Endothelial cell of umbilical vein (primary cell): ENCODE data around the gene ZCCHC14. TPM values are rescaled to one million over a fixed set of nuclear protein-coding genes. Genes with fewer than 3 reads are reported as not detected.

Experiments
- BruUV-seq: library from RNA; stranded (reverse); fragments of 400-500 nt; replicated peaks from 2 replicates; lab custom pipeline; 2021; lab: Mats Ljungman, UMichigan
- CTCF ChIA-PET: fragments of 300-600, 350-600 bp; sonication (Branson Sonifier 250); formaldehyde crosslinking; loops from one replicate; lab custom pipeline; 2021; ENCODE audit warnings: antibody characterized with exemption, inconsistent platforms; lab: Charles Lee
- POLR2A ChIA-PET: fragments of 300-600, 350-600 bp; sonication (Branson Sonifier 250); formaldehyde crosslinking; loops from one replicate; lab custom pipeline; 2021; ENCODE audit warnings: antibody characterized with exemption, inconsistent platforms; lab: Charles Lee
- DNase-seq: peaks from one replicate; pipeline ENCODE4 v3.0.0-alpha.2; 2011; ENCODE audit warnings: low read depth, low spot score
- FAIRE-seq: peaks from 2 replicates; lab custom pipeline; 2011; peaks lifted over from hg19 to GRCh38; lab: Jason Lieb, UNC
- H2AFZ ChIP-seq: 2 replicates; pipeline ENCODE4 v1.6.0; 2012; ENCODE audit warnings: low read depth, low read length, control low read depth, inconsistent platforms
- H3K27ac ChIP-seq: 2 replicates; pipeline ENCODE4 v1.5.1; 2011; ENCODE audit warnings: low read depth, mild to moderate bottlenecking, control low read depth, low read length, moderate library complexity; ENCODE audit not compliant: insufficient read depth
- H3K27me3 ChIP-seq, 2 experiments: 2 replicates each; pipeline versions ENCODE4 v1.6.0 to v1.6.1; 2011; ENCODE audit warnings: low read length in 2 of 2, mixed read lengths in 1 of 2; ENCODE audit not compliant: control insufficient read depth in 2 of 2, insufficient read depth in 2 of 2
- H3K36me3 ChIP-seq, 2 experiments: 2 replicates in 1 of 2; 3 replicates in 1 of 2; pipeline ENCODE4 v1.5.1; 2011; ENCODE audit warnings: low read length in 2 of 2, mild to moderate bottlenecking in 1 of 2, moderate library complexity in 1 of 2; ENCODE audit not compliant: control insufficient read depth in 2 of 2, insufficient read depth in 2 of 2; ENCODE audit errors: extremely low read depth in 1 of 2
- H3K4me1 ChIP-seq: 3 replicates; pipeline ENCODE4 v1.5.1; 2011; ENCODE audit warnings: mild to moderate bottlenecking, low read length; ENCODE audit not compliant: control insufficient read depth, insufficient read depth; ENCODE audit errors: extremely low read depth
- H3K4me2 ChIP-seq: 2 replicates; pipeline ENCODE4 v1.6.1; 2011; ENCODE audit warnings: low read length, control low read depth, mixed read lengths; ENCODE audit not compliant: insufficient read depth
- H3K4me3 ChIP-seq, 3 experiments: fragments of 200-600 bp in 1 of 3; sonication (generic), shearing (Covaris generic) in 1 of 3; replicated peaks in 1 of 3; 2 replicates each; pipeline ENCODE4 v1.5.1; 2011 to 2016; ENCODE audit warnings: control low read depth in 3 of 3, low read length in 3 of 3, mild to moderate bottlenecking in 2 of 3, inconsistent platforms in 1 of 3, low read depth in 1 of 3, moderate library complexity in 1 of 3; ENCODE audit not compliant: insufficient read depth in 1 of 3
- H3K79me2 ChIP-seq: 2 replicates; pipeline ENCODE4 v1.6.0; 2012; ENCODE audit warnings: low read length, inconsistent platforms; ENCODE audit not compliant: control insufficient read depth, insufficient read depth
- H3K9ac ChIP-seq: replicated peaks from 2 replicates; pipeline ENCODE3; 2011; ENCODE audit warnings: low read length, control low read depth; ENCODE audit not compliant: insufficient read depth; ENCODE audit errors: extremely low read depth
- H3K9me1 ChIP-seq: replicated peaks from 3 replicates; pipeline ENCODE4 v1.6.0; 2011; ENCODE audit warnings: mild to moderate bottlenecking, low read length; ENCODE audit not compliant: control insufficient read depth, insufficient read depth; ENCODE audit errors: extremely low read depth
- H3K9me3 ChIP-seq: replicated peaks from 2 replicates; pipeline ENCODE4 v1.5.1; 2012; ENCODE audit warnings: low read length, inconsistent platforms; ENCODE audit not compliant: control insufficient read depth, insufficient read depth
- H4K20me1 ChIP-seq: replicated peaks from 2 replicates; pipeline ENCODE3; 2011; ENCODE audit warnings: mild to moderate bottlenecking, low read length; ENCODE audit not compliant: control insufficient read depth, insufficient read depth; ENCODE audit errors: extremely low read depth
- CTCF ChIP-seq, 2 donors: IDR thresholded peaks; 1 replicate in 1 of 2; 2 replicates in 1 of 2; pipeline ENCODE4 v1.5.1; 2011; ENCODE audit warnings: low read length in 2 of 2, mild to moderate bottlenecking in 2 of 2, moderate library complexity in 2 of 2, control low read depth in 1 of 2, inconsistent platforms in 1 of 2, low read depth in 1 of 2; ENCODE audit not compliant: insufficient read depth in 1 of 2; ENCODE audit errors: extremely low read depth in 1 of 2
- FOS ChIP-seq: IDR thresholded peaks from 2 replicates; pipeline ENCODE4 v1.6.1; 2011; ENCODE audit warnings: mild to moderate bottlenecking, low read length, moderate library complexity, borderline replicate concordance; ENCODE audit not compliant: insufficient read depth
- GATA2 ChIP-seq: IDR thresholded peaks from 2 replicates; pipeline ENCODE4 v1.7.0; 2011; ENCODE audit warnings: low read depth, mild to moderate bottlenecking, moderate library complexity, mixed read lengths, low read length; ENCODE audit not compliant: insufficient read length, insufficient read depth
- JUN ChIP-seq: IDR thresholded peaks from 2 replicates; pipeline ENCODE4 v1.6.1; 2011; ENCODE audit warnings: borderline replicate concordance, low read depth; ENCODE audit not compliant: insufficient read length, insufficient read depth
- MYC ChIP-seq: IDR thresholded peaks from one replicate; pipeline ENCODE4 v1.6.1; 2011; ENCODE audit warnings: mild to moderate bottlenecking, low read depth, low read length
- POLR2A ChIP-seq: IDR thresholded peaks from 2 replicates; pipeline ENCODE4 v1.6.1; 2012; ENCODE audit warnings: low read depth, mild to moderate bottlenecking, control low read depth, low read length
- POLR2AphosphoS5 ChIP-seq: IDR thresholded peaks from 2 replicates; pipeline ENCODE4 v1.6.1; 2012; ENCODE audit warnings: low read depth, mild to moderate bottlenecking, control low read depth, low read length, moderate library complexity; ENCODE audit not compliant: insufficient read depth
- dilution Hi-C: fragments of 300-500 bp; cut with MboI; formaldehyde crosslinking; loops from one replicate; pipeline ENCODE4 v1.15.0; 2019; ENCODE audit warnings: low sequenced_read_pairs; ENCODE audit not compliant: extremely low pct_ligation_motif_present
- intact Hi-C: fragments of 100-400 bp; cut with micrococcal nuclease; formaldehyde crosslinking; loops from one replicate; pipeline ENCODE4 v1.10.0; 2022
- polyA plus RNA-seq, 4 experiments: library from polyadenylated mRNA; depleted of rRNA in 3 of 4; stranded (reverse) in 3 of 4; unstranded in 1 of 4; fragments of >200 nt; gene quantifications; 2 replicates each; pipeline versions ENCODE4 v1.2.1 to v1.2.3, GENCODE V29; 2011 to 2012; ENCODE audit warnings: missing spikeins in 1 of 4
- total RNA-seq: library from RNA; stranded (reverse); gene quantifications from 2 replicates; pipeline ENCODE4 v1.2.3, GENCODE V29; 2021

The ZCCHC14 gene
- total and polyA plus RNA-seq, 2 donors (not counting 3 experiments of a cell fraction or from before 2014, with no cell fraction given): 9.5 to 30.9 TPM

- Histone ChIP-seq H3K79me2 (no peaks in the 10 kb centered on the region), H3K9ac (no peak overlapping the region), H3K27ac (no peak overlapping the region), H4K20me1 (no peaks in the 10 kb centered on the region), H3K27me3 (peaks cover 0 to 2% of the 10 kb centered on the region in 2 experiments), H3K4me3 (no peak overlapping the region), H3K4me2 (no peak overlapping the region), H3K9me3 (no peaks in the 10 kb centered on the region), H2AFZ (no peak overlapping the region), H3K9me1 (no peaks in the 10 kb centered on the region), H3K4me1 (peaks cover 9% of the 10 kb centered on the region), H3K36me3 (no peaks in the 10 kb centered on the region)
- no peak for TF ChIP-seq FOS
- no peak for TF ChIP-seq MYC
- no peak for TF ChIP-seq GATA2
- no peak for TF ChIP-seq JUN
- TF ChIP-seq POLR2A: no peak
- TF ChIP-seq POLR2AphosphoS5: no peak
- DNase-seq: no peak
- ChIA-PET CTCF (interaction anchor here (0.6 to 2.0 kb wide), 2 partner anchors 13 to 37 kb away, joined by 3 to 5 read pairs; no protein-coding TSS in a partner anchor), POLR2A (no interaction called here)
- intact Hi-C loops: no loop called here
- BruUV-seq: no TSS peak
- no peak for FAIRE-seq
- dilution Hi-C loops: no loop called here
Measured at GRCh38 chr16:87541872-87542234, 49.0 kb upstream of the ZCCHC14 start.

GRCh38 chr16:87541147-87541871 lies 48.5 kb upstream of the ZCCHC14 start:
- ChIA-PET POLR2A (no interaction called here), CTCF (interaction anchor here (0.6 to 2.0 kb wide), 2 partner anchors 12 to 37 kb away, joined by 3 to 5 read pairs; no protein-coding TSS in a partner anchor)
- peaks cover 0 to 2% of the 10 kb centered on the region in 2 experiments for H3K27me3 ChIP-seq
- no peak overlapping the region for H3K4me2 ChIP-seq
- H3K4me1 ChIP-seq: peaks cover 9% of the 10 kb centered on the region
- no peak overlapping the region for H3K9ac ChIP-seq
- no peaks in the 10 kb centered on the region for H3K79me2 ChIP-seq
- H3K9me3 ChIP-seq: no peaks in the 10 kb centered on the region
- DNase-seq: no peak
- H3K36me3 ChIP-seq: no peaks in the 10 kb centered on the region
- H3K9me1 ChIP-seq: no peaks in the 10 kb centered on the region
- dilution Hi-C loops: no loop called here
- no peak overlapping the region for H2AFZ ChIP-seq
- no TSS peak for BruUV-seq
- no peak overlapping the region for H3K4me3 ChIP-seq
- FAIRE-seq: no peak
- TF ChIP-seq JUN: no peak
- no peak for TF ChIP-seq CTCF (IDR thresholded peaks at IDR 0.05; ENCODE audit: extremely low read depth in 1 of 2, insufficient read depth in 1 of 2, low read depth in 1 of 2, low read length in 2 of 2)
- H3K27ac ChIP-seq: no peak overlapping the region
- no peaks in the 10 kb centered on the region for H4K20me1 ChIP-seq
- intact Hi-C loops: no loop called here
